Activated CD8-positive, alpha-beta memory T cell treated with anti-CD3 and anti-CD28 coated beads for 24 hours (primary cell): ENCODE data around the gene CAPN5.

Experiments used
- DNase-seq: peaks from one replicate; pipeline ENCODE4 v3.0.0-alpha.2; 2020

The CAPN5 gene

GRCh38 chr11:77067861-77068443 lies 1.2 kb downstream of the CAPN5 start:
- DNase-seq: no peak

GRCh38 chr11:77068457-77069335 lies 1.9 kb downstream of the CAPN5 start:
- no peak for DNase-seq

- DNase-seq: no peak
Measured at GRCh38 chr11:77069336-77069968, 2.7 kb downstream of the CAPN5 start.

- no peak for DNase-seq
Measured at GRCh38 chr11:77069969-77070582, 3.3 kb downstream of the CAPN5 start.

GRCh38 chr11:77071077-77071476 lies 4.3 kb downstream of the CAPN5 start:
- no peak for DNase-seq

GRCh38 chr11:77071671-77072605 lies 5.2 kb downstream of the CAPN5 start:
- no peak for DNase-seq

GRCh38 chr11:77072851-77073327 lies 6.1 kb downstream of the CAPN5 start:
- DNase-seq: no peak

- DNase-seq: no peak
Measured at GRCh38 chr11:77073328-77074001, 6.7 kb downstream of the CAPN5 start.

GRCh38 chr11:77074205-77074604 lies 7.4 kb downstream of the CAPN5 start:
- no peak for DNase-seq

GRCh38 chr11:77074626-77075221 lies 8.0 kb downstream of the CAPN5 start:
- no peak for DNase-seq

- DNase-seq: no peak
Measured at GRCh38 chr11:77075425-77075905, 8.7 kb downstream of the CAPN5 start.

GRCh38 chr11:77079666-77080065 lies 12.9 kb downstream of the CAPN5 start:
- no peak for DNase-seq

- DNase-seq: no peak
Measured at GRCh38 chr11:77080643-77081210, 14.0 kb downstream of the CAPN5 start.

- DNase-seq: no peak
Measured at GRCh38 chr11:77081381-77081851, 14.6 kb downstream of the CAPN5 start.

- no peak for DNase-seq
Measured at GRCh38 chr11:77081976-77082836, 15.4 kb downstream of the CAPN5 start.

- peak; percentile 82 for DNase-seq
Measured at GRCh38 chr11:77082838-77083565, 16.2 kb downstream of the CAPN5 start.

GRCh38 chr11:77083566-77084245 lies 16.9 kb downstream of the CAPN5 start:
- no peak for DNase-seq

- DNase-seq: no peak
Measured at GRCh38 chr11:77084581-77085191, 17.9 kb downstream of the CAPN5 start.
